Right ventricle myocardium superior (tissue), 1 donor: ENCODE measurements around the gene CCDC27. TPM values are rescaled to one million over a fixed set of nuclear protein-coding genes. Genes with fewer than 3 reads are reported as not detected.

Experiments
- ATAC-seq: fragments of 200-7000 bp; cut with Tn5 transposase; one replicate; pipeline ENCODE4 v1.9.1; 2020; ENCODE audit warnings: mild to moderate bottlenecking; ENCODE audit not compliant: poor library complexity
- DNase-seq: peaks from one replicate; pipeline ENCODE4 v3.0.0-alpha.2; 2020
- intact Hi-C: fragments of 100-400 bp; cut with DNase I; formaldehyde crosslinking; loops from one replicate; pipeline ENCODE4 v1.11.2; 2022
- total RNA-seq: library from RNA; stranded (reverse); fragmentation: NEBNext Ultra II Directional; extraction: Animal tissue kit (Norgen Biotek cat#: 25700); gene quantifications from one replicate; pipeline ENCODE4 v1.2.1, GENCODE V29; 2021
- donor health status: DM: no; HTN: yes; CAD: no; lungs with severe emphysema.

CCDC27 gene
- total RNA-seq, 1 donor from 2014 or later = not detected

DNA sequence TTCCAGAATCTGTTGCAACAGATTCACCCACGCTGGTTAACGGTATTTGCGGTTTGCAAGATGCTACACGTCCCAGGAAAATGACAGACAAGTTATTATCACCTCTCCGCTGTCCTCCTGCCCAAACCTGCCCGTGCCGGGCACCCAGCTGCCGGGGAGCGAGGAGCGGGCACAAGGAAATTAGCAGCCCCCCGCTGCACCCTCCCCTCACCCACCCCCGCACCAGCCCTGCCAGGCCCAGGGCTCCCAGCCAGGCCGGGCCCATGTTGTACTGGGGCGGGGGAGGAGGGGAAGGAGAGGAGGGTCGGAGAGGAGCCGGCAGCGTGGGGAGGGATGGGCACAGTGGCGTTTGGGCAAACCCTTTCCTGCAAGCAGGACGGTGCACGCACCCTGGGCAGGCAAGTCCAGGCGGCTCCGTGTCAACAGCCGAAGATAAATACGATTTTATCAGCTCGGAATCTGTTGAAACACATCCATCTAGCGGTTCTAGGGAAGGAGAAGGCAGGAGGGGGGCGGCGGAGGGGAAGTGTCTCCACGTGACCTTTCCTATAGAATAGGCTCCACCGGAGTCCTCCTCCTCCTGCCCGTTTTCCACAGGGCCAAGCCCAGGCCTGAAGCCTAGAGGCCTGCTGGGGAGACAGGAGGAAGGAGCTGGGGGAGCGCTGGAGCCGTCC lies 35.1 kb upstream of the CCDC27 start:
- no peak for ATAC-seq
- no peak for DNase-seq
- intact Hi-C loops = no loop called here

DNA sequence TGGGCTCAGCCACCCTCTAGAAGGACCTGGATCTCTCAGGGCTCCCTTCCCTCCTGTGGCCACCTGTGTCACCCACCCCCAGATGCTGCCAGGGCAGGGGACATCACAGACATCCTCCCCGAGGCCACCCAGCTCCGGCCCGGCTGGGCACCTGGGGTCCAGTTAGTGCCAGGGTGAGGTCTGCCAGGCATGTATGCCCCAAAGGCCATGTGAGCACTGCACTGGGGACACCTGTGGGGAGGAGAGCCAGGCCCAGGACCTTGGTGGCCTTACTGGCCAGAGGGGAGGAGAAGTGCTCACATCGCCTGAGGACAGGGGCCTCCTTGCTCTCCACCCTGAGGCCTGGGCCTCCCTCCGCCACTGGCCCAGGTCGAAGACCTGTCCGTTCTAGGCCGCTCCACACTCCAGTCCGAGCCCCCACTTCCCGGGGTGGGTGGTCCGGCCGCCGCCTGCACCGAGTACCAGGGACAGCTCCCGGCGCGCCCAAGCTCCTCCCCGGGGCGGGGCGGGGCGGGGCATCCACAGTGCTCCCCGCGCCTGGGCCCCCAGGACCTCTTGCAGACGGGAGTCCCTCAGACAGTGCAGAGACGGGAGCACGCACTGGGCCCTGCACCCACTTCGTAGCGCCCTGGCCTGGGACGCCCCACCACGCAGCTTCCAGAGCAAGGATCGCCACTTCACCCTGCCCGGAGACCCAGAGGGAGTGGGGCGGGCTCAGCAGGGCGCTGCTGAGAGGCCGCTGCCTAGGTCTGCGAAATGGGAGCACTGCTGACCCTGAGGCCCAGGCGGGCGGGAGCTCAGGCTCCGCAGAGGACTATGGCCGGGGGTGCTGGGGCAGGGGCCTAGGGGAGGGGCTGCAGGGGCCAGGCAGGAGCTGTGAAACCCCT lies 34.3 kb upstream of the CCDC27 start:
- DNase-seq = no peak
- intact Hi-C loops = no loop called here
- no peak for ATAC-seq

DNA sequence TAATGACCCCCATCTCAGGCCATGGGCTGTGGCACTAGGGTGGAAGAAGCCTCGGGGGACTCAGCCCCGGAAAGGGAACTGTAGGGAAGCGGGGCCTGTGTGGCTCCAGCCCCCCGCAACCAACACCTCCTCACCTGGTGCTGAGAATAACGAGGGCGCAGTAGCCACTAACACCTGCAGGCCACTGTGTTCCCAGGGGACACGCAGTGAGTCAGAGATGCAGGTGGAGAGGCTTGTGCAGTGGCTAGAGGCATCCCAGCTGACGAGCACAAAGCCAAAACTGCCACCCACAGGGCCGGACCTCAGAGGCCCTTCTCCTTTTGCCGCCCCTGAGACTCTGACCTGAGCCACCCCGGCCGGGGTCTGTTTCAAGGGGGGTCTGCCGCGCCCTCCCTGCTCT lies 33.5 kb upstream of the CCDC27 start:
- DNase-seq (no peak), ATAC-seq (no peak)
- intact Hi-C loops = no loop called here

DNA sequence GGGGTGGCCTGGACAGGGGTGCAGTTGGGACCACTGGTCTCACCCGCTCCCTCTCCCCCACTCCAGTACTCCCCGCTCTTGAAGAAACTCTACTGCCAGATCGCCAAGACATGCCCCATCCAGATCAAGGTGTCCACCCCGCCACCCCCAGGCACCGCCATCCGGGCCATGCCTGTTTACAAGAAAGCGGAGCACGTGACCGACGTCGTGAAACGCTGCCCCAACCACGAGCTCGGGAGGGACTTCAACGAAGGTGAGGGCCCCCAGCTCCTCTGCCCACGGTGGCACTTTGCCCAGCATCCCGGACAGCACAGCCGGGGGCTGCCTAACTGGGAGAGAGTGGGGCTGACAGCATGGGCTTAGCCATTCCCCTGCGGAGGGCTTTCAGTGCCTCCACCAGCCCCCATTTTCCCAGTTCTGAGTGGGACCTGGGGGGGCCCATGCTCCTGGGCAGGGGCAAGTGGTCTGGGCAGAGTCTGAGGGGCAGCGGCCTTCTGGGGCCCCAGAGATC lies 30.2 kb upstream of the CCDC27 start:
- no peak for DNase-seq
- ATAC-seq = no peak
- intact Hi-C loops = loop anchor here (10.0 kb wide), 1 partner anchor 157 kb away; no protein-coding TSS in a partner anchor

DNA sequence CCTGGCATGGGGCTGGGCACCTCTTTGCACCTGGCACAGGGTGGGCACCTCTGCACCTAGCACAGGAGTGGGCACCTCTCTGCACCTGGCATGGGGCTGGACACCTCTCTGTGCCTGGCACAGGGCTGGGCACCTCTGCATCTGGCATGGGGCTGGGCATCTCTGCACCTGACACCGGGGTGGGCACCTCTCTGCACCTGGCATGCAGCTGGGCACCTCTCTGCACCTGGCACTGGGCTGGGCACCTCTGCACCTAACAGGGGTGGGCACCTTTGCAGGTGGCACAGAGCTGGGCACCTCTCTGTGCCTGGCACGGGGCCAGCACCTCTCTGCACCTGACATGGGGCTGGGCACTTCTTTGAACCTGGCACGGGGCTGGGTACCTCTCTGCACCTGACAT lies 29.4 kb upstream of the CCDC27 start:
- ATAC-seq = no peak
- intact Hi-C loops = loop anchor here (10.0 kb wide), 1 partner anchor 158 kb away; no protein-coding TSS in a partner anchor
- no peak for DNase-seq

DNA sequence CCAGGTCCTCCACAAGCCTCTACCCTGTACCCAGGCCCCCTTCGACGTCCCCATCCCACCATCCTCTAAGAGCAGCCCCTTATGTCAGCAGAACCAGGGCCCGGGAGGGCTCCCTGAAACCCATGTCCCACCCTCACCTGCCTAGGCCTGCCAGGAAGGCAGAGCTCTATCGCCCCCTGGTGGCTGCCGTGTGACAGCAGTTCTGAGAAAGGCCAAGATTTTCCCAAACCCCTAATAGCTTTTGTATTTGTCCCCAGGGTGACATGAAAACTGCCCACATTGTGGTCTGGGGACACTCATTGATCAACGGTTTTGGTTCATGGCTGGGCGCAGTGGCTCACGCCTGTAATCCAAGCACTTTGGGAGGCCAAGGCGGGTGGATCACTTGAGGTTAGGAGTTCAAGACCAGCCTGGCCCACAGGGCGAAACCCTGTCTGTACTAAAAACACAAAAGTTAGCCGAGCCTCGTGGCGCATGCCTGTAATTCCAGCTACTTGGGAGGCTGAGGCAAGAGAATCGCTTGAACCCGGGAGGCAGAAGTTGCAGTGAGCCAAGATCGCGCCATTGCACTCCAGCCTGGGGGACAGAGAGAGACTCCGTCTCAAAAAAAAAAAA lies 27.7 kb upstream of the CCDC27 start:
- DNase-seq = peak; percentile 83
- intact Hi-C loops = loop anchor here (10.0 kb wide), 1 partner anchor 160 kb away; no protein-coding TSS in a partner anchor
- ATAC-seq = peak; percentile 68

DNA sequence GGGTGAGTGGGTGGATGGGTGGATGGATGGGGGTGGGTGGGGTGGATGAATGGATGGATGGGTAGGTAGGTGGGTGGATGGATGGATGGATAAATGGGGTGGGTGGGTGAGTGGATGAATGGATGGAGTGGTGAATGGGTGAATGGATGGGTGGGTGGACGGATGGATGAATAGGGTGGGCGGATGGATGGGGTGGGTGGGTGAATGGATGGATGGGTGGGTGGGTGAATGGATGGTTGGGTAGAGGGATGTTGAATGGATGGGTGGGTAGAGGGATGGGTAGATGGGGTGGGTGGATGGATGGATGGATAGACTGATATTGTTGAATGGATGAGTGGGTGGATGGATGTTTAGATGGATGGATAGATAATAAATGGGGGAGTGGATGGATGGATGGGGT lies 26.9 kb upstream of the CCDC27 start:
- intact Hi-C loops = loop anchor here (10.0 kb wide), 1 partner anchor 161 kb away; no protein-coding TSS in a partner anchor
- no peak for DNase-seq
- ATAC-seq = no peak

DNA sequence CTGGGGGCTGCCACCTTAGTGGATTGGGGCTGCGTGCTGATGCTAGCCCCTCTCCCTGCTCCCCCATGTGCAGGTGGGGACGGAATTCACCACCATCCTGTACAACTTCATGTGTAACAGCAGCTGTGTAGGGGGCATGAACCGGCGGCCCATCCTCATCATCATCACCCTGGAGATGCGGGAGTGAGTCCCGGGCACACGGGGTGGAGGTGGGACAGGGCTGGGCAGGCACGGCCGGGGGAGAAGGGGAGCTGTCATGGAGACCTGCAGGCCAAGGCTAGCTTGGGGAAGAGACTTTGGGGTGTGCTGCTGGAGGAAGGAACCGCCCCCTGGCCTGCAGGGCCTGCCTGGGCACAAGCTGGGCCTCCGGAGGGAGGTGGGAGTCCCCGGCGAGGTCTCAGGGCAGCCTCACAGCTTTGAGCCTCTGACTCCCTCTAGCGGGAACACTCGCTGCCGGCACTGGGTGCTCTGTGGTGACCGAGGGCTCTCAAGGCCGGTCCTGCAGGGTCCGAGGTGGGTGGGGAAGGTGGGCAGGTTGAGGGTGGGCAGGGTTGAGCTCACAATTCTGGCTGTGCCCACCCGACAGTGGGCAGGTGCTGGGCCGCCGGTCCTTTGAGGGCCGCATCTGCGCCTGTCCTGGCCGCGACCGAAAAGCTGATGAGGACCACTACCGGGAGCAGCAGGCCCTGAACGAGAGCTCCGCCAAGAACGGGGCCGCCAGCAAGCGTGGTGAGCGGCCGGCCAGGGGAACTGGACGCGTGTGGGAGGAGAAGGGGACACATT lies 25.0 kb upstream of the CCDC27 start:
- DNase-seq (no peak), ATAC-seq (no peak)
- intact Hi-C loops = loop anchor here (10.0 kb wide), 1 partner anchor 162 kb away; no protein-coding TSS in a partner anchor

DNA sequence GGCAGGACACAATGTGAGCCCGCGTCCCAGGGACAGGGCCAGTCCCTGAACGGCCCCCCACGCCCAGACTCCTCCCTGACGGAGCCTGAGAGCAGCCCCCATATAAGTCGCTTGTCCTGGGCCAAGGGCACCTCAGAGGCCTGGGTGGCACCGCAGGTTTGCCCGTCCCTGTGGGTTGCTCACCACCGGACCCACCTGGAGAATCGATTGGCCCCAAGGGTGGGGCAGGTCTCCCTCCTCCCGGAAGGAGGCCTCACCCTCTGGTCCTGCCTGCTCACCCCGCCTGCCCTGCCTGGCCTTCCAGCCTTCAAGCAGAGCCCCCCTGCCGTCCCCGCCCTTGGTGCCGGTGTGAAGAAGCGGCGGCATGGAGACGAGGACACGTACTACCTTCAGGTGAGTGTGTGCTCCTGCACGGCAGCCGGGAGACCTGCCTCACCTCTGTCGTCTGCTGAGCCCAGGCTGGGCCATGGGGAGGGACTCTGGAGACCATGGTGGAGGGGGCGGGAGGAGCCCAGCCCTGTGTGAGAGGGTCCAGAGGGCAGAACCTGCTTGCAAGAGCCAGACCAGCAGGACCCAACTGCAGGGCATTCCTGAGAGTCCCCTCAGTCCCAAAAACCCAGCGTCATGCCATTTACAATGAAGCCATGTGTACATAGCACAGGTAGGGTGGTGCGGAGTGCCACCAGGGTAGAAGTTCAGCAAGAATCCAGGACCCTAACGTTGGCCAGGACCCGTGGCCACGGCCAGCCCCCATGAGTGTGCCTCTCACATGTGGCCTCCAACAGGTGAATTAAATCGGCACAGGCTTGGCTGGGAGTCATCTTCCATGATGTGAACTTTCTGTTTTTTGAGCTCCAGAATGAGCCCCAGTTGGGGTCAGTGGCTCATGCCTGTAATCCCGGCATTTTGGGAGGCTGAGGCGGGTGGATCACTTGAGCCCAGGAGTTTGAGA lies 24.1 kb upstream of the CCDC27 start:
- no peak for ATAC-seq
- intact Hi-C loops = loop anchor here (10.0 kb wide), 1 partner anchor 163 kb away; no protein-coding TSS in a partner anchor
- DNase-seq = no peak

DNA sequence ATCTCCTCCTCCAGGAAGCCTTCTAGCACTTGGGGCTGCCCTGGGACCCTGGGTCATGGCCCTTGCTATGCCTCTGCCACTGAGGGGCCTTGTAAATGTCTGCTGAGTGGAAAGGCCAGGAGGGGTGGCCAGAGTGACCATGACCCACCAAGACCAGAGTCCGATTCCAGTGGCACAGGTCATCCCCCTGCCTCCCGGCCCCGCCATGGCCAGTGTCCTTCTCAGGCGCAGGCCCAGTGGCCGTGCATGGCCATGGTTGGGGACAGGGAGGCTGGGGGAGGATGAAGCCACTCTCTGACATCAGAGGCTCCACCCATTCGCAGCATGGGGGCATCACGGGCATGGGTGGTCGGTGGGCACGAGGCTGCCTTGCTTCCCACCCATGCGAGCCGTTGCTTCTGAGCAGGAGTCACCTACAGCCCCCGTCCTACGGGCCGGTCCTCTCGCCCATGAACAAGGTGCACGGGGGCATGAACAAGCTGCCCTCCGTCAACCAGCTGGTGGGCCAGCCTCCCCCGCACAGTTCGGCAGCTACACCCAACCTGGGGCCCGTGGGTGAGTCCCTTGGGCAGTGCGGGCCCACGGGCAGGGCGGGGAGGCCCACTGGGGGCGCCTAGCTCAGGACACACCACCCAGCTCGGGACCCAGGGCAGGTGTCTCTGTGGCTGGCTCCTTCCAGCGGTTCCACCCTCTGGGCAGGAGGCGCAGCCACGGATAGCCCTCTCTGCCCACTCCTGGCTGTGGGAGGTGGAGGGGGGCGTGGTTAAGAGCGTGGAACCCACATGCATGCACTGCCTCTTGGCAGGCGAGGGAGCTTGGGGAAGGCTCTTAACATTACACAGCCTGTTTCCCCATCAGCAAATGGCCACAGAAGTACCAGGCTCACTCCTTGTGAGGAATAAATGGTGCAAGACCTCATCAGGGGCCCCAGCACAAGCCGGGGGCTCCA lies 22.4 kb upstream of the CCDC27 start:
- DNase-seq (no peak), ATAC-seq (no peak)
- intact Hi-C loops = loop anchor here (10.0 kb wide), 1 partner anchor 165 kb away; no protein-coding TSS in a partner anchor

DNA sequence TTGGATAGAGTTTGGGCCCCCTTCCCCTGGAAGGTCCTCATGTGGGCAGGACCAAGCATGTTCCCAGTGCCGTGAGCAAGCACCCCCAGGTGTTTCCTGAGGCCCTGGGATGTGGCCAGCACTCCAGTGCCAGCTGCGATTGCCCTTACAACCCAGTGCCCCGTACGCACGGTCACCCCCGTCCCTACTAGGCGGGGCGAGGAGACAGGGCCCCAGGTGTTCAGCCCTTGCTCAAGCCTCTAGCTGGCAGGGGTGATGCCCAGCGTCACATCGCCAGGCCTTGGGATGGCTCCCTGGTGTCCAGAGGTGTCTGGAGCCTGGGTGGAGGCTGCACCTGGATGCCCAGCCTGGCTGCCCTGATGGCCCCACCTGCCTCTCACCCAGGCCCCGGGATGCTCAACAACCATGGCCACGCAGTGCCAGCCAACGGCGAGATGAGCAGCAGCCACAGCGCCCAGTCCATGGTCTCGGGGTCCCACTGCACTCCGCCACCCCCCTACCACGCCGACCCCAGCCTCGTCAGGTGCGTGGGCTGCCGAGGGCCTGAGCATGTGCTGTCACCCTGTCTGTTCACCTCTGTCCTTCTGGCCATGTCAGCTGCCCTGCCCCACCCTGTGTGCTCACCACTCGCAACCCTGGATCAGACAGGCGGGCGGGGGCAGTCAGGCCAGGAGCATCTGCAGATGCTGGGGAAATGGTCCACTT lies 21.6 kb upstream of the CCDC27 start:
- intact Hi-C loops = no loop called here
- ATAC-seq (no peak), DNase-seq (no peak)

DNA sequence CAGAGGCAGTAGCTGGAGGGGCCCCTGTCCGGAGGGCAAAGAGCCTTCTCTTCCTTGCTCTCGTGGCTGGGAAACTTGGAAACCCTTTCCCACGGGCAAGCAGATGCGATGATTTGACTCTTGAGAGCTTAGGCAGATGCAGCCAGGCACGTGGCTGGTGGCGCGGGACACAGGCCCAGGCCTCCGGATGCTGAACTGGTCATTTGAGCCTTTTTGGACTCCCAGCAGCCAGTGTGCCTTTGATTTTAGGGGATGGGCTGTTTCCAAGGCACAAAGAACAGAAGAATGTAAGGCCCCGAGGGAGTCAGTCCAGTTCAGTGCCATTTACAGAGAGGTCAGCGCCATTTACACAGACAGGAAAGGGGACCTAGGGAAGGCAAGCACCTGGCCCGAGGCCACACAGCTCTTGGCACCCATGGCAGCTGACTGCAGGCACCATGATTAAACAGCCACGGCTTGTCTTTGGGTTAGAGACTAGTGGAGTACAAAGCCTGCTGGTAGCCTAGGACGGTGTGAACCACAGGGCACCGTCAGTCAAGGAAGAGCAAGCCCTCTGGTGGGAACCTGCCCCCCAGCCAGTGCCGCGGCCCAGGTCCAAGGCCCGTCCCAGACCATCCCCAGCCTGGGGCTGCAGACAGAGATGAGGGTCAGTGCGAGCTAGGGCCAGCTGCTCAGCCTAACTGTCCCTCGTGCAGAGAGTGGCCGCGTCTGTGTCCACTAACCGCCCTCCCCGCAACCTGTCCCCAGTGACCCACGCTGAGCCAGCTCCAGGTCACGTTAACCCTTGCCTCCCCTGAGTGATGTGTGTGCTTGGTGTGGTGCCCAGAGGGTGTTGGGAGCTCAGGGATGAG lies 20.4 kb upstream of the CCDC27 start:
- intact Hi-C loops = no loop called here
- ATAC-seq (no peak), DNase-seq (no peak)

DNA sequence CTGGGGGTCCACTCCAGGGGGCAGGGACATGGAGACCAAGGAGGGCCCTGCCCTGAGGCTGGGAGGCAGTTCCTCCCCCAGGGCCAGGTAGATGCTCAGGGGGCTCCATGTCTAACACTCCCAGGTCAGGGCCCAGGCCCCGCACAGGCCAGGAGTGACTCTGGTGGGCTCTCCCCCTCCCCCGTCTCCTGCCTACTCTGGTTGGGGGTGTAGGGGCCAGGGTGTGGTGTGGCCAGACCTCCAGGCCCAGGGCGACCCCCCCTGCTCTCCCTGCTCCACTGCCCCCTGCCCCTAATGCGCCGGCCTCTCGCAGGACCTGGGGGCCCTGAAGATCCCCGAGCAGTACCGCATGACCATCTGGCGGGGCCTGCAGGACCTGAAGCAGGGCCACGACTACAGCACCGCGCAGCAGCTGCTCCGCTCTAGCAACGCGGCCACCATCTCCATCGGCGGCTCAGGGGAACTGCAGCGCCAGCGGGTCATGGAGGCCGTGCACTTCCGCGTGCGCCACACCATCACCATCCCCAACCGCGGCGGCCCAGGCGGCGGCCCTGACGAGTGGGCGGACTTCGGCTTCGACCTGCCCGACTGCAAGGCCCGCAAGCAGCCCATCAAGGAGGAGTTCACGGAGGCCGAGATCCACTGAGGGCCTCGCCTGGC lies 19.7 kb upstream of the CCDC27 start:
- intact Hi-C loops = no loop called here
- ATAC-seq (peak; percentile 17), DNase-seq (no peak)

DNA sequence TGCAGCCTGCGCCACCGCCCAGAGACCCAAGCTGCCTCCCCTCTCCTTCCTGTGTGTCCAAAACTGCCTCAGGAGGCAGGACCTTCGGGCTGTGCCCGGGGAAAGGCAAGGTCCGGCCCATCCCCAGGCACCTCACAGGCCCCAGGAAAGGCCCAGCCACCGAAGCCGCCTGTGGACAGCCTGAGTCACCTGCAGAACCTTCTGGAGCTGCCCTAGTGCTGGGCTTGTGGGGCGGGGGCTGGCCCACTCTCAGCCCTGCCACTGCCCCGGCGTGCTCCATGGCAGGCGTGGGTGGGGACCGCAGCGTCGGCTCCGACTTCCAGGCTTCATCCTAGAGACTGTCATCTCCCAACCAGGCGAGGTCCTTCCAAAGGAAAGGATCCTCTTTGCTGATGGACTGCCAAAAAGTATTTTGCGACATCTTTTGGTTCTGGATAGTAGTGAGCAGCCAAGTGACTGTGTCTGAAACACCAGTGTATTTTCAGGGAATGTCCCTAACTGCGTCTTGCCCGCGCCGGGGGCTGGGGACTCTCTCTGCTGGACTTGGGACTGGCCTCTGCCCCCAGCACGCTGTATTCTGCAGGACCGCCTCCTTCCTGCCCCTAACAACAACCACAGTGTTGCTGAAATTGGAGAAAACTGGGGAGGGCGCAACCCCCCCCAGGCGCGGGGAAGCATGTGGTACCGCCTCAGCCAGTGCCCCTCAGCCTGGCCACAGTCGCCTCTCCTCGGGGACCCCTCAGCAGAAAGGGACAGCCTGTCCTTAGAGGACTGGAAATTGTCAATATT lies 19.0 kb upstream of the CCDC27 start:
- ATAC-seq = no peak
- intact Hi-C loops = no loop called here
- DNase-seq = no peak
